HFFc6 (cell line): ENCODE results near the gene PLEKHM1. TPM values are rescaled to one million over a fixed set of nuclear protein-coding genes. Genes with fewer than 3 reads are reported as not detected.

Source experiments
- DNase-seq: peaks from one replicate; pipeline ENCODE4 v3.0.0-alpha.2; 2018
- H3K27ac Mint-ChIP-seq: 2 replicates; pipeline ENCODE4 v1.8.0; 2020; ENCODE audit warnings: mild to moderate bottlenecking, mixed read lengths
- H3K27me3 Mint-ChIP-seq: 2 replicates; pipeline ENCODE4 v1.8.0; 2021; ENCODE audit warnings: mild to moderate bottlenecking, moderate library complexity, mixed read lengths; ENCODE audit not compliant: insufficient read depth
- H3K36me3 Mint-ChIP-seq: 2 replicates; pipeline ENCODE4 v1.8.0; 2021; ENCODE audit warnings: low read depth, mixed read lengths
- H3K4me1 Mint-ChIP-seq: 2 replicates; pipeline ENCODE4 v1.8.0; 2020; ENCODE audit warnings: low read depth, mixed read lengths
- H3K4me3 Mint-ChIP-seq: 2 replicates; pipeline ENCODE4 v1.8.0; 2020; ENCODE audit warnings: mild to moderate bottlenecking, moderate library complexity, mixed read lengths
- H3K9me3 Mint-ChIP-seq: 2 replicates; pipeline ENCODE4 v1.8.0; 2020; ENCODE audit warnings: mild to moderate bottlenecking, mixed read lengths
- total RNA-seq, 6 experiments: library from RNA; stranded (reverse); fragmentation: NEBNext Ultra II Directional; extraction: Animal tissue kit (Norgen Biotek cat#: 25700); gene quantifications; 2 replicates in 1 of 6; 3 replicates in 5 of 6; pipeline ENCODE4 v1.2.3, GENCODE V29; 2021
- TF ChIP-seq, protein P1 (sequence below): fragments of 200-600 bp; sonication (generic); IDR thresholded peaks from 2 replicates; pipeline ENCODE4 v1.5.0; 2021; ENCODE audit warnings: antibody characterized with exemption, mild to moderate bottlenecking

The PLEKHM1 gene
- total RNA-seq, 6 experiments from 2014 or later, result 32.0 to 43.1 (median 36.5) TPM

- H3K4me3 Mint-ChIP-seq, result 0 out of 2 replicates have a peak overlapping the region, but pooled peaks have one; percentile 25
- TF ChIP-seq, protein P1, sequence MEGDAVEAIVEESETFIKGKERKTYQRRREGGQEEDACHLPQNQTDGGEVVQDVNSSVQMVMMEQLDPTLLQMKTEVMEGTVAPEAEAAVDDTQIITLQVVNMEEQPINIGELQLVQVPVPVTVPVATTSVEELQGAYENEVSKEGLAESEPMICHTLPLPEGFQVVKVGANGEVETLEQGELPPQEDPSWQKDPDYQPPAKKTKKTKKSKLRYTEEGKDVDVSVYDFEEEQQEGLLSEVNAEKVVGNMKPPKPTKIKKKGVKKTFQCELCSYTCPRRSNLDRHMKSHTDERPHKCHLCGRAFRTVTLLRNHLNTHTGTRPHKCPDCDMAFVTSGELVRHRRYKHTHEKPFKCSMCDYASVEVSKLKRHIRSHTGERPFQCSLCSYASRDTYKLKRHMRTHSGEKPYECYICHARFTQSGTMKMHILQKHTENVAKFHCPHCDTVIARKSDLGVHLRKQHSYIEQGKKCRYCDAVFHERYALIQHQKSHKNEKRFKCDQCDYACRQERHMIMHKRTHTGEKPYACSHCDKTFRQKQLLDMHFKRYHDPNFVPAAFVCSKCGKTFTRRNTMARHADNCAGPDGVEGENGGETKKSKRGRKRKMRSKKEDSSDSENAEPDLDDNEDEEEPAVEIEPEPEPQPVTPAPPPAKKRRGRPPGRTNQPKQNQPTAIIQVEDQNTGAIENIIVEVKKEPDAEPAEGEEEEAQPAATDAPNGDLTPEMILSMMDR, result no peak
- peak; percentile 41 for DNase-seq
- peaks cover 29% of the 10 kb centered on the region for H3K4me1 Mint-ChIP-seq
- H3K27ac Mint-ChIP-seq, result no peak overlapping the region
- no peaks in the 10 kb centered on the region for H3K36me3 Mint-ChIP-seq
- H3K9me3 Mint-ChIP-seq, result no peaks in the 10 kb centered on the region
- H3K27me3 Mint-ChIP-seq, result peaks cover 13% of the 10 kb centered on the region
Measured at GRCh38 chr17:45388604-45389325, 101.8 kb downstream of the PLEKHM1 start.

GRCh38 chr17:45387739-45388138, 102.8 kb downstream of the PLEKHM1 start:
- H3K27me3 Mint-ChIP-seq, result peaks cover 13% of the 10 kb centered on the region
- no peaks in the 10 kb centered on the region for H3K9me3 Mint-ChIP-seq
- H3K4me1 Mint-ChIP-seq, result peaks cover 29% of the 10 kb centered on the region
- no peak overlapping the region for H3K4me3 Mint-ChIP-seq
- no peak for DNase-seq
- TF ChIP-seq, protein P1, result no peak
- no peaks in the 10 kb centered on the region for H3K36me3 Mint-ChIP-seq
- H3K27ac Mint-ChIP-seq, result no peak overlapping the region

DNA sequence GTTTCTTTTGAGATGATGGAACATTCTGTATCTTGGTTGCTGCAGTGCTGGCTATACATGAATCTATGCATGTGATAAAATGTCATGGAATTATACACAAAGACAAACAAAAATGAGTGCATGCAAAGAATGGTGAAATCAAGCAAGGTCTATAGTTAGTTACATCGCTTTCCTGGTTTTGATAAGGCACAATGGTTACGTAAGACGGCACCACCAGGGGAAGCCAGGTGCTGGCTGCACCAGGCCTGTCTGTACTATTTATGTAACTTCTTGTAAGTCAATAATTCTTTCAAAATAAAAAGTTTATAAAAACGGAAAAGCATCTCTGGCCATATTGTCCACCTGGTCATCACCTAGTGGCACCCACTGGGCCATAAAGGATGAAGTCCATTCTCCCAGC, 104.3 kb downstream of the PLEKHM1 start:
- Mint-ChIP-seq H3K36me3 (no peaks in the 10 kb centered on the region), H3K4me1 (peaks cover 34% of the 10 kb centered on the region), H3K9me3 (no peaks in the 10 kb centered on the region), H3K27ac (no peak overlapping the region), H3K4me3 (no peak overlapping the region), H3K27me3 (peaks cover 7% of the 10 kb centered on the region)
- TF ChIP-seq, protein P1, result no peak
- no peak for DNase-seq

Other genes with a start within 250 kb of the PLEKHM1 start
- gene SPATA32, start 228.6 kb downstream of the PLEKHM1 start, total RNA-seq, result under 1 TPM in 1 of 6 experiments, not detected in 5; 0.11 TPM
- 1 to 10 TPM; 5.6 to 8.8 (median 6.6) TPM for gene MAP3K14, start 173.7 kb downstream of the PLEKHM1 start, total RNA-seq
- gene ARHGAP27, start 57.9 kb downstream of the PLEKHM1 start, total RNA-seq, result 1 to 10 TPM; 1.8 to 3.8 (median 2.7) TPM